ENCODE measurements around the gene CELA1.
"Not testable (repeated sequence)": the region's sequence is repeated elsewhere in the genome, so short reads cannot be mapped to it uniquely, and the experiment has no call there.

Gene CELA1

GRCh38 chr12:51306507-51306906, 40.0 kb downstream of the CELA1 start:
- no peak for DNase-seq (ENCODE audit: extremely low read depth, low read depth)
- TF ChIP-seq CTCF (IDR thresholded peaks at IDR 0.05; ENCODE audit: low read depth, low read length, missing control alignments) = no peak

GRCh38 chr12:51300768-51301167, 45.7 kb downstream of the CELA1 start:
- not testable (repeated sequence) for H3K4me3 ChIP-seq (replicated peaks; ENCODE audit: low read depth, low read length); DNase-seq (ENCODE audit: extremely low read depth, low read depth)

More at GRCh38 chr12:51306507-51306906, 40.0 kb downstream of the CELA1 start:
- H3K4me3 ChIP-seq (replicated peaks; ENCODE audit: low read depth, low read length) = no peak overlapping the region

GRCh38 chr12:51295651-51296050, 50.8 kb downstream of the CELA1 start:
- no peak for TF ChIP-seq CTCF (IDR thresholded peaks at IDR 0.05; ENCODE audit: low read depth, low read length, missing control alignments)
- no peak for DNase-seq (ENCODE audit: extremely low read depth, low read depth)
- H3K4me3 ChIP-seq (replicated peaks; ENCODE audit: low read depth, low read length) = no peak overlapping the region

- not testable (repeated sequence) for DNase-seq (ENCODE audit: extremely low read depth, low read depth); H3K4me3 ChIP-seq (replicated peaks; ENCODE audit: low read depth, low read length)
Measured at GRCh38 chr12:51294097-51294496, 52.4 kb downstream of the CELA1 start.

GRCh38 chr12:51293696-51294095, 52.8 kb downstream of the CELA1 start:
- H3K4me3 ChIP-seq (replicated peaks; ENCODE audit: low read depth, low read length) = no peak overlapping the region
- no peak for TF ChIP-seq CTCF (IDR thresholded peaks at IDR 0.05; ENCODE audit: low read depth, low read length, missing control alignments)
- no peak for DNase-seq (ENCODE audit: extremely low read depth, low read depth)

- not testable (repeated sequence) for DNase-seq (ENCODE audit: extremely low read depth, low read depth)
Measured at GRCh38 chr12:51291603-51292513, 54.6 kb downstream of the CELA1 start.

GRCh38 chr12:51285843-51286242, 60.6 kb downstream of the CELA1 start:
- no peak for DNase-seq (ENCODE audit: extremely low read depth, low read depth)
- no peak overlapping the region for H3K4me3 ChIP-seq (replicated peaks; ENCODE audit: low read depth, low read length)
- no peak for TF ChIP-seq CTCF (IDR thresholded peaks at IDR 0.05; ENCODE audit: low read depth, low read length, missing control alignments)

More at GRCh38 chr12:51291603-51292513, 54.6 kb downstream of the CELA1 start:
- not testable (repeated sequence) for H3K4me3 ChIP-seq (replicated peaks; ENCODE audit: low read depth, low read length)

GRCh38 chr12:51281202-51281924, 65.1 kb downstream of the CELA1 start:
- DNase-seq (ENCODE audit: extremely low read depth, low read depth) = no peak
- H3K4me3 ChIP-seq (replicated peaks; ENCODE audit: low read depth, low read length) = no peak overlapping the region
- TF ChIP-seq CTCF (IDR thresholded peaks at IDR 0.05; ENCODE audit: low read depth, low read length, missing control alignments) = no peak

Data from HFF-Myc (cell line).